Thoracic aorta (tissue), 2 donors: ENCODE data around the gene ADGRA1. TPM values are rescaled to one million over a fixed set of nuclear protein-coding genes. Genes with fewer than 3 reads are reported as not detected.

Experiments
- ATAC-seq: fragments of 150-250 bp; one replicate; pipeline ENCODE4 v1.8.0; 2017; ENCODE audit warnings: low read depth; ENCODE audit not compliant: insufficient number of reproducible peaks, low FRiP score
- DNase-seq: peaks from one replicate; pipeline ENCODE4 v3.0.0-alpha.2; 2020; ENCODE audit warnings: low spot score
- H3K27ac ChIP-seq, 2 donors: fragments of 200-600 bp; sonication (generic); 1 replicate in 1 of 2; 2 replicates in 1 of 2; pipeline ENCODE4 v1.5.1; 2016; ENCODE audit warnings: mild to moderate bottlenecking in 2 of 2, moderate library complexity in 2 of 2
- H3K27me3 ChIP-seq: fragments of 200-600 bp; sonication (generic); replicated peaks from 2 replicates; pipeline ENCODE4 v1.6.0; 2016; ENCODE audit warnings: mild to moderate bottlenecking; ENCODE audit not compliant: insufficient read depth
- H3K36me3 ChIP-seq: fragments of 200-600 bp; sonication (generic); one replicate; pipeline ENCODE4 v1.5.1; 2016
- H3K4me1 ChIP-seq, 2 donors: fragments of 200-600 bp; sonication (generic); 1 replicate in 1 of 2; 2 replicates in 1 of 2; pipeline versions ENCODE4 v1.5.1 to v1.6.0; 2016; ENCODE audit warnings: low read depth in 2 of 2, mild to moderate bottlenecking in 1 of 2; ENCODE audit not compliant: control insufficient read depth in 1 of 2
- H3K4me3 ChIP-seq: fragments of 200-600 bp; sonication (generic); 2 replicates; pipeline ENCODE4 v1.5.1; 2016; ENCODE audit warnings: mild to moderate bottlenecking
- H3K9me3 ChIP-seq: fragments of 200-600 bp; sonication (generic); 2 replicates; pipeline ENCODE4 v1.5.1; 2016
- CTCF ChIP-seq: fragments of 200-600 bp; sonication (generic); IDR thresholded peaks from one replicate; pipeline ENCODE4 v1.5.1; 2019; ENCODE audit warnings: antibody characterized with exemption
- total RNA-seq, 2 donors: library from RNA; depleted of rRNA; stranded (reverse); fragments of >200 nt; gene quantifications; one replicate each; pipeline versions ENCODE4 v1.1.0 to v1.2.3, GENCODE V29; 2016

The ADGRA1 gene
- total RNA-seq, 2 donors from 2014 or later: not detected

- TF ChIP-seq CTCF: no peak
- no peaks in the 10 kb centered on the region for H3K4me1 ChIP-seq
- H3K36me3 ChIP-seq: no peaks in the 10 kb centered on the region
- no peaks in the 10 kb centered on the region for H3K27me3 ChIP-seq
- no peak overlapping the region for H3K27ac ChIP-seq
- H3K9me3 ChIP-seq: no peaks in the 10 kb centered on the region
- ATAC-seq: no peak
- no peak overlapping the region for H3K4me3 ChIP-seq
- no peak for DNase-seq
Measured at GRCh38 chr10:133117036-133117687, 29.4 kb downstream of the ADGRA1 start.

- DNase-seq (no peak), ATAC-seq (no peak)
- H3K27ac ChIP-seq: no peak overlapping the region
- no peak for TF ChIP-seq CTCF
- no peaks in the 10 kb centered on the region for H3K9me3 ChIP-seq
- no peaks in the 10 kb centered on the region for H3K36me3 ChIP-seq
- no peaks in the 10 kb centered on the region for H3K4me1 ChIP-seq
- no peak overlapping the region for H3K4me3 ChIP-seq
- no peaks in the 10 kb centered on the region for H3K27me3 ChIP-seq
Measured at GRCh38 chr10:133117688-133118071, 30.0 kb downstream of the ADGRA1 start.

- Histone ChIP-seq H3K4me1 (no peaks in the 10 kb centered on the region), H3K27ac (no peak overlapping the region), H3K9me3 (no peaks in the 10 kb centered on the region), H3K36me3 (no peaks in the 10 kb centered on the region), H3K4me3 (no peak overlapping the region), H3K27me3 (no peaks in the 10 kb centered on the region)
- DNase-seq: no peak
- no peak for TF ChIP-seq CTCF
- ATAC-seq: no peak
Measured at GRCh38 chr10:133121479-133121878, 33.8 kb downstream of the ADGRA1 start.

GRCh38 chr10:133122171-133122935, 34.6 kb downstream of the ADGRA1 start:
- no peaks in the 10 kb centered on the region for H3K36me3 ChIP-seq
- H3K27me3 ChIP-seq: no peaks in the 10 kb centered on the region
- no peaks in the 10 kb centered on the region for H3K4me1 ChIP-seq
- no peak overlapping the region for H3K27ac ChIP-seq
- no peak overlapping the region for H3K4me3 ChIP-seq
- ATAC-seq: no peak
- DNase-seq: no peak
- no peaks in the 10 kb centered on the region for H3K9me3 ChIP-seq
- TF ChIP-seq CTCF: no peak

- H3K27ac ChIP-seq: no peak overlapping the region
- no peaks in the 10 kb centered on the region for H3K36me3 ChIP-seq
- H3K9me3 ChIP-seq: no peaks in the 10 kb centered on the region
- H3K4me1 ChIP-seq: no peaks in the 10 kb centered on the region
- ATAC-seq (no peak), DNase-seq (no peak)
- no peak for TF ChIP-seq CTCF
- no peaks in the 10 kb centered on the region for H3K27me3 ChIP-seq
- H3K4me3 ChIP-seq: no peak overlapping the region
Measured at GRCh38 chr10:133123050-133123745, 35.5 kb downstream of the ADGRA1 start.
